GM12864 (cell line): ENCODE results near the gene MTHFD1.

Experiments
- DNase-seq: peaks from one replicate; pipeline ENCODE4 v3.0.0-alpha.2; 2011; ENCODE audit warnings: low read depth
- H3K4me3 ChIP-seq: 2 replicates; pipeline ENCODE4 v1.5.1; 2011; ENCODE audit warnings: mild to moderate bottlenecking, low read depth, low read length, control low read depth
- CTCF ChIP-seq: IDR thresholded peaks from 2 replicates; pipeline ENCODE4 v1.5.1; 2011; ENCODE audit warnings: low read depth, mild to moderate bottlenecking, moderate library complexity, low read length, control low read depth, inconsistent platforms; ENCODE audit errors: missing control alignments

The MTHFD1 gene

GRCh38 chr14:64394423-64394822 lies 6.3 kb downstream of the MTHFD1 start:
- no peak for DNase-seq
- TF ChIP-seq CTCF = no peak
- no peak overlapping the region for H3K4me3 ChIP-seq

- DNase-seq = no peak
- no peak for TF ChIP-seq CTCF
- no peak overlapping the region for H3K4me3 ChIP-seq
Observed at GRCh38 chr14:64394977-64395633, 7.0 kb downstream of the MTHFD1 start.

- DNase-seq = no peak
- H3K4me3 ChIP-seq = no peak overlapping the region
- no peak for TF ChIP-seq CTCF
Observed at GRCh38 chr14:64400829-64401459, 12.8 kb downstream of the MTHFD1 start.

- no peak for DNase-seq
- TF ChIP-seq CTCF = no peak
- H3K4me3 ChIP-seq = no peak overlapping the region
Observed at GRCh38 chr14:64401949-64402348, 13.8 kb downstream of the MTHFD1 start.

GRCh38 chr14:64405295-64405694 lies 17.1 kb downstream of the MTHFD1 start:
- DNase-seq = no peak
- H3K4me3 ChIP-seq = no peak overlapping the region
- no peak for TF ChIP-seq CTCF

- H3K4me3 ChIP-seq = peak overlapping the region; percentile 14; the same call in 1 of the 2 replicates
- TF ChIP-seq CTCF = no peak
- no peak for DNase-seq
Observed at GRCh38 chr14:64407329-64407728, 19.2 kb downstream of the MTHFD1 start.
